ENCODE data around the gene SMAD6.

DNA sequence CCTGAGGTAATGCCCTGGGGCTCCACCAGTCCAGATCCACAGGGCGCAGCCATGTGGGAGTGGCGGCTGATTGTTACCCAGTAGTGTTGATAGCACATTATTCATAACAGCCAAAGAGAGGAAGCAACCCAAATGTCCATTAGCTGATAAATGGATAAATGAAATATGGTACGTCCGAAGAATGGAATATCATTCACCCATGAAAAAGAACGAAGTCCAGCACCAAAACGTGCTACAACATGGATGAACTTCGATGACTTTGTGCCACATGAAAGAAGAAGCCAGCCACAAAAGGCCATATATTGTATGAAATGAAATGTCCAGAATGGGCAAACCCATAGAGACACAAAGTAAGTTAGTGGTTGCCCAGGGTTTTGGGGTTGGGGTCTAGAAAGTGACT, 6.4 kb downstream of the SMAD6 start:
- no peak for TF ChIP-seq POLR2A (IDR thresholded peaks at IDR 0.05; ENCODE audit: low read depth, low read length)
- TF ChIP-seq, protein P1, sequence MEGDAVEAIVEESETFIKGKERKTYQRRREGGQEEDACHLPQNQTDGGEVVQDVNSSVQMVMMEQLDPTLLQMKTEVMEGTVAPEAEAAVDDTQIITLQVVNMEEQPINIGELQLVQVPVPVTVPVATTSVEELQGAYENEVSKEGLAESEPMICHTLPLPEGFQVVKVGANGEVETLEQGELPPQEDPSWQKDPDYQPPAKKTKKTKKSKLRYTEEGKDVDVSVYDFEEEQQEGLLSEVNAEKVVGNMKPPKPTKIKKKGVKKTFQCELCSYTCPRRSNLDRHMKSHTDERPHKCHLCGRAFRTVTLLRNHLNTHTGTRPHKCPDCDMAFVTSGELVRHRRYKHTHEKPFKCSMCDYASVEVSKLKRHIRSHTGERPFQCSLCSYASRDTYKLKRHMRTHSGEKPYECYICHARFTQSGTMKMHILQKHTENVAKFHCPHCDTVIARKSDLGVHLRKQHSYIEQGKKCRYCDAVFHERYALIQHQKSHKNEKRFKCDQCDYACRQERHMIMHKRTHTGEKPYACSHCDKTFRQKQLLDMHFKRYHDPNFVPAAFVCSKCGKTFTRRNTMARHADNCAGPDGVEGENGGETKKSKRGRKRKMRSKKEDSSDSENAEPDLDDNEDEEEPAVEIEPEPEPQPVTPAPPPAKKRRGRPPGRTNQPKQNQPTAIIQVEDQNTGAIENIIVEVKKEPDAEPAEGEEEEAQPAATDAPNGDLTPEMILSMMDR (conservative IDR thresholded peaks at IDR 0.05; ENCODE audit: low read depth, low read length) = no peak

Data from IMR-90 (cell line).